Activated naive CD4-positive, alpha-beta T cell treated with anti-CD3 and anti-CD28 coated beads, Interleukin-2, amount 50 U/mL, for 16 hours (primary cell): ENCODE measurements around the gene C3orf85.
"Not testable (repeated sequence)": the region's sequence is repeated elsewhere in the genome, so short reads cannot be mapped to it uniquely, and the experiment has no call there.

Source experiments
- DNase-seq: peaks from one replicate; pipeline ENCODE4 v3.0.0-alpha.2; 2020

C3orf85 gene

GRCh38 chr3:109136523-109136922 lies at the start of gene C3orf85:
TSS of gene C3orf85 (plus strand) at chr3:109136719. CDS start at chr3:109136848, 129 bp downstream.
- DNase-seq = no peak

- no peak for DNase-seq
Measured at GRCh38 chr3:109089265-109089664, 47.3 kb upstream of the C3orf85 start.

DNA sequence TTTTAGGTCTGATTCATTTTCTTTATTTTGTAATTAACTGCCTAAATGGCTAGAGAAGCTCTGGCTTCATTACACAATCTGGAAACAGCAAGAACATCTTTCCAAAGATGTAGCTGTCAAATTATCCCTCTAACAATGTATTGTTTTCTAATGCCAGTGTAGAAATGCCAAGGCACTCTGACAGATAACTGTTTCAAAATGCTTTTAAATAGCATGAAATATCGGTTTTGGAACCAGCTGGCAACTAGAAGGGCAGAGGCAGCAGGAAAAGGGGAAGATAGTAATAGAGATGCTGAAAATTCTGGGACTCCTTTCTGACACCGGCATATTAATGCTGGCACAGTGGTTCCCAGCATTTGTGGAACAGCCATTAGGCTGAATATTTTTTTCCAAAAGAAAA lies 44.7 kb upstream of the C3orf85 start:
- no peak for DNase-seq

DNA sequence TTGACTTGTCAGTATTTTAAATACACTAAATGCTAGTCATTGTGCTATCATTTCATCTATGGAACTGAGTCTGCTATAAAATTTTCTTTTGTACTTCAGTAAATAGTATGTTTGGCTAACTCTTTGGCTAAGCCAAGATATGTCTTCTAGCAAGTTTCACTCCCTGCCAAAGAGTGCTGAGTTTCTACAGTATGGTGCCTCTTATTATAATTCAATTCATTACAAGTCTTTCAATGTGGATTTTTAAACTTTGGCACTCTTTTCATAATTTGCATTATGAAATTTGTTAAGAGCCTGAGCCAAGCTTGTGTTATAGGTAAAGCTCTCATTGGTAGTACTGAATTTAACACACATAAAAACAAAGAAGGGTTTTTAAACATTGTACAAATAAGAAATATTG lies 43.0 kb upstream of the C3orf85 start:
- DNase-seq = no peak

DNA sequence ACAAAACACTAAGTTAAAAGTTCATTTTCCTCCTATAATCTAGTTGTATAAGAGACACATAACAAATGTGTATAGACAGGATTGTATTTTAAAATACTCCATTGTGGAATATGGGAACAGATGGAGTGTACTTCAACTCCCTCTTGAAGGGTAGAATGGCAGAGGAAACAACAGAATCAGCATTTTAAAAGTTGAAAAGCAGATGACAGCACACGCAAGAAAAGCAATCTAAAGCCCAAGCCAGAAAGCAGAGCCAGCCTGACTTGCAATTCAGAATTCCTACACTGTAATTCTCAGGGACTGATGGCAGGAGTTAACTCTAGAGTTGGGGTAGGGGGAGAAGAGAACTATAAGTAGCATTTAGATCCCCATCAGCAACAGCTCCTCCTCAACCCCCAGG lies 41.4 kb upstream of the C3orf85 start:
- no peak for DNase-seq

- no peak for DNase-seq
Measured at GRCh38 chr3:109098079-109098644, 38.4 kb upstream of the C3orf85 start.

GRCh38 chr3:109109574-109109973 lies 26.9 kb upstream of the C3orf85 start:
- DNase-seq = no peak

- DNase-seq = no peak
Measured at GRCh38 chr3:109112946-109113760, 23.4 kb upstream of the C3orf85 start.

- no peak for DNase-seq
Measured at GRCh38 chr3:109114746-109115145, 21.8 kb upstream of the C3orf85 start.

GRCh38 chr3:109115451-109115850 lies 21.1 kb upstream of the C3orf85 start:
- no peak for DNase-seq

DNA sequence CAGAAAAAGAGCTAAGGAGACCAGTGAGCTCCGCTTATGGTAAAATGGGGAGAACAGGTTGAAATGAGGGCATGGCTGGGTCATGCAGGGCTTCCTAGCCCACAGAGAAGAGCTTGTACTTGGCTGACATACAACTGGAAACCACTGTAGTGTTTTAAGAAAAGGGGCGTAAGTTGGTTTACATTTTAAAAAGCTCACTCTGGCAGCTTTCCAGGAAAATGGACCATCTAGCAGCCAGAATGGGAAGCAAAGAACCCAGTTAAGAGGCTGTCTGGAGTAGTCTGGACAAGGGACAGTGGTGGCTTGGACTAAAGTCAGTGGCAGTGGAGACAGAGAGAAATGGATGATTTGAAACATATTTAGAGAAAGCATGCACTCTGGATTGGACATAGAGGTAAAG lies 20.5 kb upstream of the C3orf85 start:
- DNase-seq = no peak

GRCh38 chr3:109117939-109118338 lies 18.6 kb upstream of the C3orf85 start, which contains the start of gene MORC1:
TSS of gene MORC1 (minus strand) at chr3:109118134. CDS start at chr3:109118059, 75 bp downstream.
- DNase-seq = no peak

DNA sequence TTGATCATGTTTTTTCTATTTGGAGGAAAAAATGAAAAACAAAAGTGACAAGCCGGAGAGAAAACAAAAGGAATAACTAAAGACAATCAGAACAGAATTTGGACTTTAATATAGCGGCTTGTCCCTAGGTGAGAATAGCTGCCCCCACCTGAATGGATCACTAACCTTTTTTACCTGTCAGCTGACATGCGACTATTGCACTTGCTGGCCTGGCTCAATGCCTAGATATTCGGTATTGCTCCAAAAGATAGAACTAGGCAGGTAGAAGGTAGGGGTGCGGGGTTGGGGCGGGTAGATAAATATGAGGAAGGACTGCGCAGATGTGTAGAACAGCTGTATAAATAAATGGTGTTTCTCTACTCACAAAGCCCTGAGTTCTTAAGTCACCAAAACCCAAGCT lies 17.9 kb upstream of the C3orf85 start:
- DNase-seq = no peak

DNA sequence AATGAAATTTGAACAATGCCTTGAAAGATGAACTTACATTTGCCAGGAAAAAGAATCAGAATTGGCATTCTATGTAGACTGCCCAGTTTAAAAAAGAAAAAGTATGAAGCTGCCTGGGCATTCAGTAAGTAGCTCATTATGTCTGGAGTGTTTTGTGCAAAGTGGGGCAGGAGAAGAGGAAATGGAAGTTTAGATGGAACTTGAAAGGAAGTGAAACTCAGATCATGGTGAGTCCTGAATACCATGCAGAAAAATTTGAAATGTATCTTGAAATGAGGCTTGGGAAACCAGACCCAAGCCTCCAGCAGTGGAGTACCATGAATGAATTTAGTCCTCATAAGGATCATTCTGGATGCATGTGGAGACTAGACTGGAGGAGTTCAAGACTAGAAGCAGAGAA lies 13.8 kb upstream of the C3orf85 start:
- no peak for DNase-seq

GRCh38 chr3:109125902-109126301 lies 10.6 kb upstream of the C3orf85 start:
- no peak for DNase-seq

DNA sequence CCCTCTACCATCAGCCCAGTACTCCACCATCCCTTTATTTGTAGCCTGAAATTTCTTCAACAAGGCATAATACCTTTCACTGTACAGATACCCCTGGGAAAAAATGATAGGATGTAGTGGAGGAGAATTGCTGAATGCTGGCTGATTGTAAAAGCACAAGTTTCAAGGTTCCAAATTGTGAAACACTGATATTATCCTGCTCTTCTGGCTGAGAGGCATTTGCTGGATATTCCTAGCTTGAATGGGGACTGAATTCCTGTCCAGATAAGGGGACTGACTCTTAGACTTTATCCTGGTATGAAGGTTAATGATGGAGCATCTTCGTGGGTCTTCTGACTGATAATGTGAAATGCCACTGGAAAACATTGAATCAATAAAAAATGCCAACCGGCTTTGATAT lies 9.0 kb upstream of the C3orf85 start:
- no peak for DNase-seq

GRCh38 chr3:109131276-109131675 lies 5.2 kb upstream of the C3orf85 start:
- DNase-seq = no peak

DNA sequence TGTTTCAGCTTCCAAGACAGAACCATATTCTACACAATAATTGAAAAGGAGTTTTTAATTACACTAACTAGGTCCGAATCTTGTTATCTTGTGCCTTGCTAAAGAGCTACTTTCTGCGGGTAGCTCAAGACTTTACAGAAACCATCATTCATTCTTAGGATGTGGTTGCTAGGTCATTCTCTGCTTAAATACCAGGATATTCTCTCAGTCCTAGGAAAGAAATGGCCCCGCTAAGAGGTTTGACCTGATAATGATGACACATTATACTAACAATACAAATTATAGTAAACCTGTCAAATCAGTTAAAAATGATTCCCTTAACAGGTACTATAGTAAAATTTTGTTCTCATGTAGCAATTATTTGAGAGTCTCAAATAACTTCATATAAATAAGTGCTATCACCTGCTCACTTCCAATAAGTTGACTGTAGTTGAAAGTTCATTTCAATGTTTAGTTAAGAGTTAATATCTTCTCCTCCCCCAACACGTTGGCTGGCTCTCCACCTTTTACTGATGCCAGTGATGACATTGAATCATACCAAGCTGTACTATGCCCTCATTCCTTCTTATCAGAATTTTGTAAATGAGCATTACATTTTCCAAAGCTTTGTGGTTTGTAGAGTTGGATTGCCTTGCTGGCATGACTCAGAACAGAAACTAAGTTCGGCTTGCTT lies 3.6 kb upstream of the C3orf85 start:
- DNase-seq = no peak

GRCh38 chr3:109133474-109133816 lies 3.1 kb upstream of the C3orf85 start:
- DNase-seq = not testable (repeated sequence)

DNA sequence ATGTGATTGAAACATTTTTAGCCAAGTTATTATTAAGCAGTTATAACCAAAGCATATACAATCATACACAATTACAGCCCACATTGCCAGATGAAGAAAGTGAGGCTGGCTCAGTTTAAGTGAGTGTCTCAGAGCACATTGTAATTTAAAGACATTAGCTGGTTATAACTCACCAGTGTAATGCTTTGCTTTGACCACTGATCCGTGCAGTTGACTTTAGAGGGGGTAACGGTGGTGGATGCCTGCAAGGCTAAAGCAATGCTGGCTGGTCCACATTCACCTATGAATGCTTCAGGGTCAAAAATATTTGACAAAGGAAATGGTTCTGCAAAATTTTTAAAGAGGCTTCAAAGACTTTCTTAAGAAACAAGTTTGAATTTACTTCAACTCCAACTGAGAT lies 1.2 kb downstream of the C3orf85 start:
- DNase-seq = no peak

- no peak for DNase-seq
Measured at GRCh38 chr3:109140318-109140717, 3.8 kb downstream of the C3orf85 start.

DNA sequence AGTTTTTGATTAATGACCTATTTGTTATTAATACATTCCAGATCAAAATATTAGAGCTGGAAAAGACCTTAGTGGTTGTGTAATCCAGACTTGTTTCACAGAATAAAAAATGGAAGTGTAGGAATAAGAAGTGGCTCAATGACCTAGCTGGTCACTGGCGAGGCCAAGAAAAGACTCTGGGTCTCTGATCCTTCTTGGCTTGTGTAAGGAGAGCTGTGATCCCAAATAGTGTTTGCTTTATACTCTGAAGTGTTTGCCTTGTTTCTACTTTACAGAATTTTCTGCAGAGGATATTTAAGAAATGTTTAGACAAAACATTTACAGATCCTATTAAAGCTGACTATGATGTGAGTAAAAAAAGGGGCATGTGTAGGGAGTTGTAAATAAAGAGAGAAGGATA lies 7.1 kb downstream of the C3orf85 start:
- DNase-seq = no peak

DNA sequence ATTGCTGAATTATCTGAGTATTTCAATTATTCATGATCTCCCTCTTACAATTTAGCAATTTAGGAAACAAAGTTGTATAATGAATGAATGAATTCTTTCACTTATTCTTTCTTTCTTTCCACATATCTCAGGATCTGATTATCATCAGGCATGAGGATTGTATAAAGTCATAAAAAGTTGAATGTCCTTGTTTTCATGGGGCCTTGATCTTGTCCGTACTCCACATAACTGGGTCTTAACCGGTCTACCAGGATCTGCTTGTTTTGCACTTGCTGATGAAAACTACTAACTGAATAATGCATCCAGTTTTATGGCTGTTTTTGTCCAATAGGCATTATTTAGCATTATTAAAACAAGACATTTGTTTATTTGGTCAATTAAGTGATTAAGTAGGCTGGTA lies 12.6 kb downstream of the C3orf85 start:
- no peak for DNase-seq

DNA sequence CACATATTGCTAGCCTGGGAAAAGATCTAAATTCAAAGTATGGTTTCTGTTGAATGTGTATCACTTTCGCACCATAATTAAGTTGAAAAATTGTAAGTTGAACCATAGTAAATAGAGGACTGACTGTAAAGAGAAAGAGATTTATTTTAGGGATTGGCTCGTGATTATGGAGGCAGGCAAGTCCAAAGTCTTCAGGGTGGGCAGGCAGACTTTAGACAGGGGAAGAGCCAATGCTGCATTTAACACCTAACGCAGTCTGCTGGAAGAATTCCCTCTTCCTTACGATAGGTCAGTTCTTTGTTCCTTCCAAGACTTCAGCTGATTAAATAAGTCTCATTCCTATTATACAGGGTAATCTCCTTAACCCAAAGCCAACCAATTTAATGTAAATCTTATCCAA lies 15.8 kb downstream of the C3orf85 start:
- no peak for DNase-seq
